ENCODE results near the gene BDKRB2. TPM values are rescaled to one million over a fixed set of nuclear protein-coding genes. Genes with fewer than 3 reads are reported as not detected.

BDKRB2 gene
- total RNA-seq, 1 experiment from 2014 or later = 28.2 TPM

DNA sequence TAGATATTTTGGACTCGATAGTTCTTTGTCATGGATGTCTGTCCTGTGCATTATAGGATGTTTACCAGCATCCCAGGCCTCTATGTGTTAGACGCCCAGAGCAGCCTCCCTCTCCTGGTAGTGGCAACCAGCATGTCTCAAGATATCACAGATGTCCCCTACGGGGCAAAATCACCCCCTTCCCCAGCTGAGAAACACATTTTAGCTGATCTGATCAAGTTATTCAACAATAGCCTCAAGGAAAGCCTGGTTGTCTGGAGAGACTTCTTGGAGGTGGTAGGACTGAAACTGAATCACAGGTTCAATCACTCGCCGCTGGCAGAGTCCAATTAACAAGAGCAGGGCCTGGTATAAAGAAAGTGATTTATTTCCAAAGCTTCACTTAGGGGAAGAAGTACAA is 69.0 kb downstream of the BDKRB2 start:
- no peak overlapping the region for H3K27ac ChIP-seq
- H3K9me3 ChIP-seq (replicated peaks) = no peaks in the 10 kb centered on the region
- no peaks in the 10 kb centered on the region for H3K27me3 ChIP-seq (replicated peaks)
- peaks cover 41% of the 10 kb centered on the region for H3K4me1 ChIP-seq (replicated peaks)
- no peaks in the 10 kb centered on the region for H3K36me3 ChIP-seq
- H3K4me3 ChIP-seq = no peak overlapping the region
- DNase-seq (ENCODE audit: low read depth in 1 of 2, low spot score in 2 of 2) = no peak

GRCh38 chr14:96274122-96274521 is 69.5 kb downstream of the BDKRB2 start:
- Histone ChIP-seq H3K4me1 (replicated peaks) (peaks cover 36% of the 10 kb centered on the region), H3K27ac (no peak overlapping the region), H3K9me3 (replicated peaks) (no peaks in the 10 kb centered on the region), H3K4me3 (no peak overlapping the region), H3K36me3 (no peaks in the 10 kb centered on the region), H3K27me3 (replicated peaks) (no peaks in the 10 kb centered on the region)
- DNase-seq (ENCODE audit: low read depth in 1 of 2, low spot score in 2 of 2) = no peak

DNA sequence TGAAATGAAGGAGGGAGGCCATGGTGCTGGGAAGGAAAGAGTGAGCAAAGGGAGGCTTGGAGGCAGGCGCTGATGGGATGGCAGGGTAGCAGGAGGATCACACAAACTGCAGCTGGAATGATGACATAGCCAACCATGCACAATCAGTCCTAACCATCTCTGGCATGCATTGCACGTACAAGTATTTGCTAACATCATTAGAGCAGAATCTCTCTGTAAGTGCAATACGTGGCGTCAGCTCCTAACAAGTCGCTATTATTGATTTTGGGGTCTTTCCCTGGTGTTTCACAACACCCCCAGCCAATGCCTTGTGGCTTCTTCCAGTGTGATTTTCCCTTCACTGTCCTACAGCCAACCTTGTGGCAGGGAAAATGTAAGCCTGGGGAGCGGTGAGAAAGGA is 69.9 kb downstream of the BDKRB2 start:
- no peak for DNase-seq (ENCODE audit: low read depth in 1 of 2, low spot score in 2 of 2)
- Histone ChIP-seq H3K9me3 (replicated peaks) (no peaks in the 10 kb centered on the region), H3K4me3 (no peak overlapping the region), H3K27ac (no peak overlapping the region), H3K27me3 (replicated peaks) (no peaks in the 10 kb centered on the region), H3K4me1 (replicated peaks) (peaks cover 35% of the 10 kb centered on the region), H3K36me3 (no peaks in the 10 kb centered on the region)

DNA sequence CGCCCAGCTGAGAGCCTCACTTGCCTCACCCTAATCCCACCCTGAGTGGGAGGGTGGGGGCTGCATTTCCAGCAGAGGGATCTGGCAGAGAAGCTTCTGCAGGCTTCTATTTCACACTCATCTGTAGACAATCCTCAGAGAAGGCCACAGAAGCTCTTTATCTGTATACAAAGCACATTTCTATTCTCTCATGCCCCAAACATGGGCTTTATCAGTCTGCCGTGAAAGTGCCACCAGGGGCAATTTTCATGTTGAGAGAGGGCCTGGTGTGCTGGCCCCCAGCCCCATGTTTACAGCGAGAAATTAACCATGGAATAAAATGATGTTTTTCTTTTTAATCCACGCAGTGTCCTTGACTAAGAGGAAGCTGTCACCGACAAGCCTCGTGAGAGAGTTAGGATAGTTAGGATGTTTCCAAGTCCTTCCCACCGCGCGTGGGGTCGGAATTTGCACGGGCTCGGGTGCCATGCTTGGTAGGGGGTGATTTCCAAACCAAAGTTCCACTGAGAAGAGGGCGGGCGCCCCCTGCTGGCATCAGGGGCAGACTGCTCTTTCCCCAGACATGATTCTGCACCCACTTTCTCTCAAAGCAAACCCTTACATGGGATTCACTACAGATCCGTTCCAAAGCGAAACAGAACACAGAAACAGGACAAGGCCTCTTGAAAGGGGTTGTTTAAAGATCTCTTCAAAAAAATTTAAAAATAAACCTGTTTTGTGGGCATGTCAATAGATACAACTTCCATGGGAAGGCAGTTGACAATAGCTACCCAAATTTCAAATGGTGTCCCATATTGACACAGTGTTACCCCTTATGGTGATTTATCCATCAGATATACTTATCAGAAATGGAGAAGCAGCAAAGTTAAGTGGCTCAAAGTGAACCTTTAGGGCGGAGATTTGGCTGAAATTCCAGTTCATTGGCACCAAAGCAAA is 70.8 kb downstream of the BDKRB2 start:
- Histone ChIP-seq H3K9me3 (replicated peaks) (no peaks in the 10 kb centered on the region), H3K4me1 (replicated peaks) (peaks cover 37% of the 10 kb centered on the region), H3K27me3 (replicated peaks) (no peaks in the 10 kb centered on the region), H3K4me3 (no peak overlapping the region), H3K36me3 (no peaks in the 10 kb centered on the region), H3K27ac (peak overlapping the region; percentile 43)
- peak; percentile 60 to 81 for DNase-seq (ENCODE audit: low read depth in 1 of 2, low spot score in 2 of 2)

DNA sequence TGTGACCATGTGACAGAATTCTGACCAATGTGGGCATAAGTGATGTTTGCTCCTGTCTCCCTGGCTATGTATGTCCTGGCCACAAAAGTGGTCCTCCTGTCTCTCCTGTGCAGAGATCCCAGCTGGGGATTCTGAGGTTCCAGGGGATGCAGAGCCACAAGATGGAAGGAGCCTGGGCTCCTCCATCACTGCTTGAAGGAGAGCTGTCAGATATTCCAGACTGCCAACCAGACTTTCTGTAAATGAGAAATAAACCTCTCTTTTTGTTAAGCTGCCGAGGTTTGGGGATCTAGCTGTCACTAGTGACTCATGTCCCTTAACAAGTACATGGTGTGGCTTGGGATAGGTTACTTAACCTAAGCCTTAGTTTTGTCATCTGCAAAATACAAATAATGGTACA is 73.3 kb downstream of the BDKRB2 start:
- Histone ChIP-seq H3K36me3 (no peaks in the 10 kb centered on the region), H3K4me1 (replicated peaks) (peaks cover 44% of the 10 kb centered on the region), H3K9me3 (replicated peaks) (no peaks in the 10 kb centered on the region), H3K4me3 (no peak overlapping the region), H3K27me3 (replicated peaks) (no peaks in the 10 kb centered on the region), H3K27ac (no peak overlapping the region)
- no peak for DNase-seq (ENCODE audit: low read depth in 1 of 2, low spot score in 2 of 2)

GRCh38 chr14:96279564-96279963 is 74.9 kb downstream of the BDKRB2 start:
- Histone ChIP-seq H3K4me3 (no peak overlapping the region), H3K36me3 (no peaks in the 10 kb centered on the region), H3K27ac (no peak overlapping the region), H3K27me3 (replicated peaks) (no peaks in the 10 kb centered on the region), H3K4me1 (replicated peaks) (peaks cover 39% of the 10 kb centered on the region), H3K9me3 (replicated peaks) (no peaks in the 10 kb centered on the region)
- no peak for DNase-seq (ENCODE audit: low read depth in 1 of 2, low spot score in 2 of 2)

- Histone ChIP-seq H3K4me1 (replicated peaks) (peaks cover 39% of the 10 kb centered on the region), H3K4me3 (no peak overlapping the region), H3K9me3 (replicated peaks) (no peaks in the 10 kb centered on the region), H3K27me3 (replicated peaks) (no peaks in the 10 kb centered on the region), H3K36me3 (no peaks in the 10 kb centered on the region), H3K27ac (no peak overlapping the region)
- no peak for DNase-seq (ENCODE audit: low read depth in 1 of 2, low spot score in 2 of 2)
These were observed 75.5 kb downstream of the BDKRB2 start for GRCh38 chr14:96280104-96280503.

DNA sequence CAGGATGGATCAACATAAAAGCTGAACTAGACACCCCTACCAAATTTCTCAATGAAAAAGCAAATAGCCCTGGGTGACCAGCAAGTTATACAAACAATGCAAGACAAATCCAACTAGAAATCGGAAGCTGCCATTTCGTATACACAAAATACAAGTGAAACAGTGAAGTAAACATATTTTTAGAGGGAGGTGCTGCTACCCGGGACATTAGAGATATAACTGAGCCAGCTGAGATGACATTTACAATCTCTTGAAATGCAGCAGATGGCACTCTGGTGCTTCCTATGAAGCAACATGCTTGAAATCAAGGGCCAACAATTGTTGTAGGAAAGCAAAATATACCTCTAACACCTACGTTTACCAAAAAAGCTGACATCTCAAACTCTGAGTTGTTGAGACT is 76.8 kb downstream of the BDKRB2 start:
- H3K27me3 ChIP-seq (replicated peaks) = no peaks in the 10 kb centered on the region
- peaks cover 44% of the 10 kb centered on the region for H3K4me1 ChIP-seq (replicated peaks)
- DNase-seq (ENCODE audit: low read depth in 1 of 2, low spot score in 2 of 2) = no peak
- no peaks in the 10 kb centered on the region for H3K36me3 ChIP-seq
- no peaks in the 10 kb centered on the region for H3K9me3 ChIP-seq (replicated peaks)
- H3K4me3 ChIP-seq = no peak overlapping the region
- no peak overlapping the region for H3K27ac ChIP-seq

- no peaks in the 10 kb centered on the region for H3K27me3 ChIP-seq (replicated peaks)
- no peaks in the 10 kb centered on the region for H3K9me3 ChIP-seq (replicated peaks)
- H3K4me3 ChIP-seq = no peak overlapping the region
- H3K36me3 ChIP-seq = no peaks in the 10 kb centered on the region
- H3K4me1 ChIP-seq (replicated peaks) = peaks cover 37% of the 10 kb centered on the region
- DNase-seq (ENCODE audit: low read depth in 1 of 2, low spot score in 2 of 2) = no peak
- no peak overlapping the region for H3K27ac ChIP-seq
These were observed 79.4 kb downstream of the BDKRB2 start for GRCh38 chr14:96284008-96284407.

DNA sequence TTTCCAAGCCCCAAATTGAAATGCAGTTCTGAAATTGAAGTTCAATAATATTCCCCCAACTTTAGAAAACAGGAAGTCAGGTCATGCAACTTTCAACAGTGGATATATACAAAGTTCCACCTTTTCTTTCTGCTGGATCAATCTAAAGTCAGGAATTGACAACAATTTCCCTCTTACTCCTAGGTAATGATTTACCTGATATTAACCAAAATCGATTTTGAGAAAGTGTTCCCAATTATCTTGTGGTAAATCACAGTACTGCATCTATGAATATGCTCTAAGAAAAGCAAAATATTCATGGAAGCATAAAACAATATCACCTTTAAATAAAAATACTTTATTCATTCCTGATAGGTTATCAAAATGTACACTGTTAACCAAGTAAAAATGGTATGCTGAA is 79.8 kb downstream of the BDKRB2 start:
- no peak overlapping the region; the same call in 1 of the 2 replicates for H3K27ac ChIP-seq
- no peak for DNase-seq (ENCODE audit: low read depth in 1 of 2, low spot score in 2 of 2)
- peaks cover 35% of the 10 kb centered on the region for H3K4me1 ChIP-seq (replicated peaks)
- H3K4me3 ChIP-seq = no peak overlapping the region
- H3K36me3 ChIP-seq = no peaks in the 10 kb centered on the region
- H3K9me3 ChIP-seq (replicated peaks) = no peaks in the 10 kb centered on the region
- no peaks in the 10 kb centered on the region for H3K27me3 ChIP-seq (replicated peaks)

GRCh38 chr14:96285667-96286066 is 81.0 kb downstream of the BDKRB2 start:
- no peaks in the 10 kb centered on the region for H3K36me3 ChIP-seq
- no peaks in the 10 kb centered on the region for H3K9me3 ChIP-seq (replicated peaks)
- peaks cover 27% of the 10 kb centered on the region for H3K4me1 ChIP-seq (replicated peaks)
- peak overlapping the region; percentile 6 for H3K4me3 ChIP-seq
- no peaks in the 10 kb centered on the region for H3K27me3 ChIP-seq (replicated peaks)
- peak; percentile 83 to 91 for DNase-seq (ENCODE audit: low read depth in 1 of 2, low spot score in 2 of 2)
- H3K27ac ChIP-seq = peak overlapping the region; percentile 79

DNA sequence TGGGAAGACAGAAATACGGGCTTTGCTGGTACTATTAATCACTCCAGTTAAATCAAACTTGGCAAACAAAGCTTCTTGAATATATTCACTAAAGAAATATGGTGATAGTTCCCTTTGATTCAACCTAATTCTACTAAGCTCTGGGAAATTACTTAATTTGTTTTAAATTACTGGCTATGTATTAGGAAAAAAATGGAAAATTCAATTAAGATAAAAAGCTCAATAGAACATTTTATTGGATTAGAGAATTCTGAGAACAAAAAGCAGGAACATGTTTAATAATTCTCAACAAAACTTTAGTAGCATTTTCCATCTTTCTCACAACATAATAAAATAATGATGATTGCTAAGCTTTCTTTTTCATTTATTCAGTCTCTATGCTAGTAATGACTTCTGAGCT is 81.6 kb downstream of the BDKRB2 start:
- Histone ChIP-seq H3K27ac (peak overlapping the region; percentile 79), H3K27me3 (replicated peaks) (no peaks in the 10 kb centered on the region), H3K9me3 (replicated peaks) (no peaks in the 10 kb centered on the region), H3K4me1 (replicated peaks) (peaks cover 26% of the 10 kb centered on the region), H3K36me3 (no peaks in the 10 kb centered on the region), H3K4me3 (peak overlapping the region; percentile 6; the same call in 1 of the 2 replicates)
- DNase-seq (ENCODE audit: low read depth in 1 of 2, low spot score in 2 of 2) = no peak

- peaks cover 20% of the 10 kb centered on the region for H3K4me1 ChIP-seq (replicated peaks)
- DNase-seq (ENCODE audit: low read depth in 1 of 2, low spot score in 2 of 2) = no peak
- H3K36me3 ChIP-seq = no peaks in the 10 kb centered on the region; the same call in 1 of the 2 replicates
- H3K27ac ChIP-seq = no peak overlapping the region
- no peaks in the 10 kb centered on the region for H3K9me3 ChIP-seq (replicated peaks)
- H3K4me3 ChIP-seq = no peak overlapping the region
- H3K27me3 ChIP-seq (replicated peaks) = no peaks in the 10 kb centered on the region
These were observed 83.2 kb downstream of the BDKRB2 start for GRCh38 chr14:96287856-96288255.
